OCI-M2 (cell line): ENCODE data around the gene ABAT.

Experiments
- DNase-seq: peaks from one replicate; lab custom pipeline; 2025; ENCODE audit not compliant: unreplicated experiment; lab: John Stamatoyannopoulos, UW

Gene ABAT

DNA sequence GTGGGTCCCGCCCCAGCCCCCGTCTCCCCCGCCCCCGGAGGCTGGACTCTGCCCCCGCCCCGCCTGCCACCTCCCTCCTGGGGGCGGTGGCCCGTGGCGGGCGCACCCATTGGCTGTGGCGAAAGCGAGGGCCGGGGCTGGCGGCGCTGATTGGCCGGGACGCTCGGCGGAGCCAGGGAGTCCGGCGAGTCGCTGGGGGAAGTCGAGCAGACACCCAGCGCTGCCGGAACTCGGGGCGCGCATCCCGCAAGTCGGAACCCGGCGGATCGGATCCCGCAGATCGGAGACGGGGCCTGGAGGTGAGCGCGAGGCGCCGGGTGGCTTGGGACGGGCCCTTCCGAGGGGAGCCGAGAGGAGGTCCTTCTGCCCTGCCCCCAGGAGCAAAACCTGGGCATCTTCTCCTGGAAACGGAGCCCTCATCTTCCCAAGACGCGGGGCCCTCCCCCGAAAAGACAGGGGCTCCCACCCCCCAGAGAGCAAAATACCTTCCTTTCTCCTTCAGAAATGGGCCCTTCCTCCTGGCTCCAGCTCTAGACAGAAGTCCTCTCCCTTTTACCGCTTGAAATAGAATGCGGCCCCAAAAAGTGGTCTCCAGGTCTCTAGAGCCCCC is at the start of gene ABAT:
Gene ABAT (plus strand): TSS at position 205 of the 610 bp plus-strand sequence. CDS start 61,123 bp downstream, outside the sequence.
- DNase-seq, result no peak

GRCh38 chr16:8625491-8626087 is 48.8 kb upstream of the ABAT start:
- DNase-seq, result no peak

- DNase-seq, result no peak
These were observed 47.5 kb upstream of the ABAT start for GRCh38 chr16:8626946-8627345.

DNA sequence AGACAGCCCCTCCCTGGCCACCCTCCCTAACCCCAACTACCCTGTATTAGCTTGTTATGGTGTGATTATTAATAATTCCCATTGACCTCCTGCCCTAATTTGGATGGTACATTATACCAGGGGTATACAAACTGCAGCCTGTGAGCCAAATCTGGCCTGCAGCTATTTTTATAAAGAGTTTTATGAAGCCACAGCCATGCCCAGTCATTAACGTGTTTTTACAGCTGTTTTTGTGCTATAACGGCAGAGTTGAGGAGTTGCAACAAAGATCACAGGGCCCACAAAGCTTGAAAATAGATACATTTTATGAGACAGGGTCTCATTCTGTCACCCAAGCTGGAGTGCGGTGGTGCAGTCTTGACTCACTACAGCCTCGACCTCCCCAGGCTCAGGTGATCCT is 47.0 kb upstream of the ABAT start:
- no peak for DNase-seq

DNA sequence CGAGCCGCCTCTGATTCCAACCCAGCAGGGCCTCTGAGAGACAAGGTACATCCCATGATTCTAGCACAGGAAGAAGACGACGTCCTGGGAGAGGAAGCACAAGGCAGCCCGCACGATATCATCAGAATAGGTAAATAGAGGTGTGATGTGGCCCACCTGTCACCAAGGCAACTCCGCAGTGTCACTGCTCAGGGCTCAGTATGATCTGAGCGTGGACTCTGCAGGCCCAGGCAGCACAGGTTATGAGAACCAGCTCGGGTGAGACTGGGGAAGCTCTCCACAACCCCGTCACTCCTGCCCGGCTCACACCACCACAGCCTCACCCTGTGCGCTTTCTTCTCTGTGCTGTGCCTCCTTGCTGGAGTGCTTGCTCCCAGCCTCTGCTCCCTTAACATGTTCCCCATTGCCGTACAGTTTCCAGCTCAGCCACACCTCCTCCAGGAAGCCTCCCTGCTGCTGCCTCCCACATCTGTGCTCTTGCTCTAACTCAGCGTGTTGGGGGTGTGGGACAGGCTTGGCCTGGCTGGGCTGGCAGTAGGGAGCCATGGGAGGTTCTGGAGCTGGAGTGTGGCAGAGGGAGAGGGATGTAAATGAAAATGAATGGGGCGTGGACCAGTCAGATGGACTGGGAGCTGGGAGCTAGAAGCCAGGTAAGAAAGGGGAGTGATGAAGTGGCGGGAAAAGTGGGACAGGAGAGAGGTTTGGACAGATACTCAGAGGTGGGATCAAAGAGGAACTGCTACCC is 45.3 kb upstream of the ABAT start:
- no peak for DNase-seq

DNA sequence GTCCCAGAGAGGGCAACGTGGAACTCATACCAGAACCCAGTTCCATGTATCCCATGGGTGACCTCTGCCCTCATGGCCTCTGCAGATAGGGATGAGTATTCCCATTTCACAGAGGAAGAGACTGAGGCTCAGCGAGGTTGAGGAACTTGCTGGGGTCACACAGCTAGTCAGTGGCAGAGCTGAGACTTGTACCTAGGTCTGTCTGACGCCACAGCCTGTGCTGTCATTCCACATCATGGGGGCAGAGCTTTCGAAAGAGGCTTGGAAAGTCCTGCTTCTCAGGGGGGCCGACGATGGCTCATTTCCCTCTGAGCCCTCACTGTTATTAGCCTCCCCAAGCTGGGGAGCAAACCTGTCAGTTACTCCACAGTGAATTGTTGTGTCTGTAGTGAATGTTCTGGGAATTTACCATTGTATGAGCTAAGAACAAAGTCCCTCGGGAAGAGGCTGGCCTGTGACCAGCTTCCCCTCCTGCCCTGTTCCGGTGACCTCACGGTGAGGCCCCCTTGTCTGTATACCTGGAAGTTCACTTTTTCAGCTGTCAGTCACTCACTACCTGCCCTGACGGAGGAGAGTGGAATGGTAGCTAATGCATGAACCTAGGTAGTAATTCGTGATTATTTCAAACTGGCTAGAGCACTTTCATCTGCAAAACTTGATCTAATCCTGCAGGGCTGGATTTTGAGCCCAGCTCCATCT is 44.0 kb upstream of the ABAT start:
- DNase-seq, result no peak

- DNase-seq, result no peak
These were observed 43.0 kb upstream of the ABAT start for GRCh38 chr16:8631373-8631772.

- DNase-seq, result no peak
These were observed 42.5 kb upstream of the ABAT start for GRCh38 chr16:8631818-8632465.

DNA sequence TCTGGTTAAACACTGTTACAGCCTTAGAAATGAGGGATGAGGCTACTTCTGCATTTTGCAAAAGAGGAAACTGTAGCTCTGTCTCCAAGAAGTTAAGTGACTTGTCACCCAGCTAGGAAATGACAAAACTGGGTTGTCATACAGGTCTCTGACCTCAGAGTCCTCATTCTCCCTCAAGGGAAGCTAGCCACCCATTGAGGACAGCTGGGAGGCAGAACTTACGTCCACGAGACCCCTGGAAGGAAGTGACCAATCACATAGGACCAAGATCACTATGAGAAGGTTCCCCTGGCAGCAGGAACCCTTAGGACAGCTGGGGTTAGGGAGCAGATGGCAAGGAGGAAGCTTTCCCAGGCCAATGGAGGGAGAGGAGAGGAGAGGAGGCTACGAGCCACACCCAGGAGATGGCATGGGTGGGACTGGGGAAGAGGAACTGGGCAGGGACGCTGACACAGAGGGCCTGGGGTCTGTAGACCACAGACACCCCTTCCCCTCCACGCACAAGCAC is 41.7 kb upstream of the ABAT start:
- no peak for DNase-seq

DNA sequence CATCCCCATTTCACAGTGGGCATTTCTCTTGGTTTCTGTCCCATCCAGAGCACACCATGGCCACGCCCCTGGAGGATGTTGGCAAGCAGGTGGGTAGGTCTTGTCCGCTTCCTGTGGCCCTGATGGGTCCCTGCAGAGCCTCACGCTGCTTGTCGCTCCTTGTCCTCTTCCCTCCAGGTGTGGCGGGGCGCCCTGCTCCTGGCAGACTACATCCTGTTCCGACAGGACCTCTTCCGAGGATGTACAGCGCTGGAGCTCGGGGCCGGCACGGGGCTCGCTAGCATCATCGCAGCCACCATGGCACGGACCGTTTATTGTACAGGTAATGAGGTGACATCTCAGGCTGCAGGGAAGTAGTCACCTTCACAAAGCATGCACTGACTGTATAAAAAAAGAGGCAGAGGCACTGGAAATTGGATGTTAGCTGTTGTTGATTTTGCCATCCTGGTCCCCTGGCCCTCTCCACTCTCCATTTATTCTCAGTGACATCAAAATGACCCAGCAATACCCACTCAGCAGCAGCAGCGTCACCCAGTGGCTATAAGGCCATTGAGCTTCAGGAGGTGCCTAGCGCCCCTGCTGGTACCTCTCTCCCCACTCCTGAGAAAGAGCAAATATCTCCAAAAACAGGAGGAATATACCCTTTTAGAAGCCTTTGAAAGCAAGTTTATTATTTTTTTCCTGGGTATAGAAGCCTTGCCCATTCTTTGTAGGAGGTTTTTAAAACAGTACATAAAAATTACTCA is 39.3 kb upstream of the ABAT start:
- no peak for DNase-seq

GRCh38 chr16:8639694-8640093 is 34.7 kb upstream of the ABAT start:
- DNase-seq, result no peak

- no peak for DNase-seq
These were observed 32.7 kb upstream of the ABAT start for GRCh38 chr16:8641671-8642070.

- no peak for DNase-seq
These were observed 32.3 kb upstream of the ABAT start for GRCh38 chr16:8642146-8642545.

GRCh38 chr16:8644211-8645140 is 29.9 kb upstream of the ABAT start:
- DNase-seq, result no peak

DNA sequence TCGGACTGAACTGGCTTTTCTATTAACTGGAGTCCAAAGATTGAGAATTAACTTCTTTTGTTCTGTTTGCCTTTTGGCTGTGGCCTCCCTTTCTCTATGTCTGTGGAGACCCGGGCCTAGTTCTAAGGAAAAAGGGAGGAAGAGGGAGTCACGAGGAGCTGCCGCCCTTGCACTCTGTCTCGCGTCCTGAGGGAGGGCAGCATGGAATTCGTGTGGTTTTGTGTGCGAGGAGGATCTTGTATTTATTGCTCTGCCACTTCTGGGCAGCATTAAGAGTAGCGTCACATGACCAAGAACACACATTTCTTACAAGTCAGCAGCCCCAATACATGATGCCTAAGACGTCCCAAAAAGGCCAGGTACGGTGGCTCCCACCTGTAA is 29.3 kb upstream of the ABAT start:
- DNase-seq, result no peak

GRCh38 chr16:8645831-8646230 is 28.6 kb upstream of the ABAT start:
- no peak for DNase-seq

GRCh38 chr16:8646326-8647053 is 27.9 kb upstream of the ABAT start:
- DNase-seq, result no peak

GRCh38 chr16:8647721-8648318 is 26.6 kb upstream of the ABAT start:
- no peak for DNase-seq
